GM12878 (cell line): ENCODE measurements around the gene ADGRL3.

Experiments used
- CTCF ChIP-seq, 3 experiments: IDR thresholded peaks in 2 of 3; conservative IDR thresholded peaks in 1 of 3; 2 replicates each; pipeline ENCODE4 v1.5.1; 2011; ENCODE audit warnings: low read depth in 3 of 3, low read length in 3 of 3, mild to moderate bottlenecking in 3 of 3, control low read depth in 2 of 3, moderate library complexity in 2 of 3, inconsistent platforms in 1 of 3, mixed read lengths in 1 of 3; ENCODE audit not compliant: control insufficient read depth in 2 of 3, insufficient read depth in 1 of 3; ENCODE audit errors: extremely low read depth in 1 of 3
- RELA ChIP-seq: fragments of 450-650 bp; IDR thresholded peaks from 2 replicates; pipeline ENCODE4 v1.8.0; 2014; ENCODE audit warnings: borderline replicate concordance; ENCODE audit not compliant: partially characterized antibody
- SPI1 ChIP-seq: IDR thresholded peaks from 2 replicates; pipeline ENCODE4 v1.6.1; 2011; ENCODE audit warnings: low read depth, mild to moderate bottlenecking, low read length, moderate library complexity, borderline replicate concordance; ENCODE audit not compliant: insufficient read depth
- ZBTB33 ChIP-seq: fragments of 450-650 bp; IDR thresholded peaks from 2 replicates; pipeline ENCODE4 v1.6.1; 2017; ENCODE audit warnings: mild to moderate bottlenecking

- TF ChIP-seq RELA (no peak), CTCF (IDR thresholded peaks at IDR 0.05 in 2 of 3, conservative IDR thresholded peaks at IDR 0.05 in 1 of 3; ENCODE audit: control insufficient read depth in 2 of 3, extremely low read depth in 1 of 3, insufficient read depth in 1 of 3, low read depth in 3 of 3, low read length in 3 of 3) (no peak), SPI1 (no peak), ZBTB33 (no peak)
Measured at GRCh38 chr4:61205066-61205465, 4.9 kb downstream of the ADGRL3 start.
